ENCODE data around the gene LIMS2. TPM values are rescaled to one million over a fixed set of nuclear protein-coding genes. Genes with fewer than 3 reads are reported as not detected.

Gene LIMS2
- 3.8 TPM for total RNA-seq (ENCODE audit: unreplicated experiment)
- long read RNA-seq, partial matches to known transcripts, result 0 of 1 reads
- long read RNA-seq, other reads (novel, unspliced or antisense), result 0 of 1 reads

GRCh38 chr2:127675331-127676261, at the start of gene LIMS2:
Gene LIMS2 (minus strand): TSS chr2:127675530. CDS start chr2:127675024, 506 bp downstream.
- Mint-ChIP-seq H3K9me3 (ENCODE audit: unreplicated experiment) (no peaks in the 10 kb centered on the region), H3K4me3 (ENCODE audit: unreplicated experiment) (peak within 1 kb of the TSS; percentile 81), H3K27ac (ENCODE audit: unreplicated experiment) (no peak within 1 kb of the TSS), H3K27me3 (ENCODE audit: unreplicated experiment) (peaks cover 21% of the 10 kb centered on the region), H3K4me1 (ENCODE audit: unreplicated experiment) (peaks cover 5% of the 10 kb centered on the region), H3K36me3 (ENCODE audit: low read depth, unreplicated experiment) (no peaks in the 10 kb centered on the region)
- no peak for DNase-seq (ENCODE audit: low spot score)
- TF ChIP-seq, protein P1, sequence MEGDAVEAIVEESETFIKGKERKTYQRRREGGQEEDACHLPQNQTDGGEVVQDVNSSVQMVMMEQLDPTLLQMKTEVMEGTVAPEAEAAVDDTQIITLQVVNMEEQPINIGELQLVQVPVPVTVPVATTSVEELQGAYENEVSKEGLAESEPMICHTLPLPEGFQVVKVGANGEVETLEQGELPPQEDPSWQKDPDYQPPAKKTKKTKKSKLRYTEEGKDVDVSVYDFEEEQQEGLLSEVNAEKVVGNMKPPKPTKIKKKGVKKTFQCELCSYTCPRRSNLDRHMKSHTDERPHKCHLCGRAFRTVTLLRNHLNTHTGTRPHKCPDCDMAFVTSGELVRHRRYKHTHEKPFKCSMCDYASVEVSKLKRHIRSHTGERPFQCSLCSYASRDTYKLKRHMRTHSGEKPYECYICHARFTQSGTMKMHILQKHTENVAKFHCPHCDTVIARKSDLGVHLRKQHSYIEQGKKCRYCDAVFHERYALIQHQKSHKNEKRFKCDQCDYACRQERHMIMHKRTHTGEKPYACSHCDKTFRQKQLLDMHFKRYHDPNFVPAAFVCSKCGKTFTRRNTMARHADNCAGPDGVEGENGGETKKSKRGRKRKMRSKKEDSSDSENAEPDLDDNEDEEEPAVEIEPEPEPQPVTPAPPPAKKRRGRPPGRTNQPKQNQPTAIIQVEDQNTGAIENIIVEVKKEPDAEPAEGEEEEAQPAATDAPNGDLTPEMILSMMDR (IDR thresholded peaks at IDR 0.05; ENCODE audit: unreplicated experiment), result no peak

DNA sequence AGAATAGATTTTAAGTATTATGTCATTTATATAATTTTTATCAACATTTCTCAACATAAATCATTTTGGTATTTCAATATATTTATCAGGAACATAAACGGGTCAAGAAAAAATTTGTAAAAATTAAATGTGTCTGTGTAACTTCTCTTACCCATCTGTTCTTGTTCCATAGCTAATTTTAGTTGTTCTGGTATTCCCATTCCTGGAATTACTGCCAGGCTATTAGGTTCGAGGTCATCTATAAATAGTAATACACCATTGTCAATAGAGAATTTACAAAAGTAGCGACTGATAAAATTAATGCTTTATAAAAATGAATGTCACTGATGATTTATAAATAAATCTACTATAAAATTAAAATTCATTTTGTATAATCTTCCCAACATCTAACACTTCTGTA, 47.5 kb upstream of the LIMS2 start:
- Mint-ChIP-seq H3K4me3 (ENCODE audit: unreplicated experiment) (no peak overlapping the region), H3K4me1 (ENCODE audit: unreplicated experiment) (peaks cover 5% of the 10 kb centered on the region), H3K36me3 (ENCODE audit: low read depth, unreplicated experiment) (peaks cover 19% of the 10 kb centered on the region), H3K27ac (ENCODE audit: unreplicated experiment) (no peak overlapping the region), H3K9me3 (ENCODE audit: unreplicated experiment) (no peaks in the 10 kb centered on the region), H3K27me3 (ENCODE audit: unreplicated experiment) (peaks cover 2% of the 10 kb centered on the region)
- TF ChIP-seq, protein P1 (IDR thresholded peaks at IDR 0.05; ENCODE audit: unreplicated experiment), result no peak
- no peak for DNase-seq (ENCODE audit: low spot score)

DNA sequence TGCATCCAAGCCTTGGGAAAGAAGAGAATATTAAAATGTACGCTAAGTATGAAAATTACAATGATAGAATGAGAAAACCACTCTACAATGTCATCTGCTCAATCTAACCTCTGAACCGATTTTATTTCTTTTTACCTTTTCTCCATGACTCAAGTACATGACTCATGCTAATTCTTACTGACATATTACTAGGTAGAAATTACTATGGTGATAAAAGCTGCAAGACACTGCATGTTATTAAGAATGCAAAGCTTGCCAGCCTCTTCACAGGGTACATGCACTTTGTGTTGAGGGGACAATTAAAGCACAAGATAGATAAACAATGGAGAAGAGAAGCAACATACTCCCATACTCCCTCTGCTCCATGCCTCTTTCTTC, 46.6 kb upstream of the LIMS2 start:
- no peak for DNase-seq (ENCODE audit: low spot score)
- Mint-ChIP-seq H3K27ac (ENCODE audit: unreplicated experiment) (no peak overlapping the region), H3K36me3 (ENCODE audit: low read depth, unreplicated experiment) (peaks cover 19% of the 10 kb centered on the region), H3K4me3 (ENCODE audit: unreplicated experiment) (peak overlapping the region; percentile 67), H3K27me3 (ENCODE audit: unreplicated experiment) (peaks cover 2% of the 10 kb centered on the region), H3K9me3 (ENCODE audit: unreplicated experiment) (no peaks in the 10 kb centered on the region), H3K4me1 (ENCODE audit: unreplicated experiment) (peaks cover 5% of the 10 kb centered on the region)
- TF ChIP-seq, protein P1 (IDR thresholded peaks at IDR 0.05; ENCODE audit: unreplicated experiment), result no peak

- no peaks in the 10 kb centered on the region for H3K9me3 Mint-ChIP-seq (ENCODE audit: unreplicated experiment)
- peaks cover 23% of the 10 kb centered on the region for H3K36me3 Mint-ChIP-seq (ENCODE audit: low read depth, unreplicated experiment)
- peak overlapping the region; percentile 64 for H3K27ac Mint-ChIP-seq (ENCODE audit: unreplicated experiment)
- peak overlapping the region; percentile 67 for H3K4me3 Mint-ChIP-seq (ENCODE audit: unreplicated experiment)
- peaks cover 9% of the 10 kb centered on the region for H3K4me1 Mint-ChIP-seq (ENCODE audit: unreplicated experiment)
- no peak for DNase-seq (ENCODE audit: low spot score)
- H3K27me3 Mint-ChIP-seq (ENCODE audit: unreplicated experiment), result peaks cover 2% of the 10 kb centered on the region
- TF ChIP-seq, protein P1 (IDR thresholded peaks at IDR 0.05; ENCODE audit: unreplicated experiment), result no peak
These were observed 46.1 kb upstream of the LIMS2 start for GRCh38 chr2:127721311-127721977.
